Hypothalamus (tissue), 51 donors: Measurements from ENCODE around the gene MYOZ2.

Source experiments
- DNase-seq, 51 donors: peaks; one replicate each; lab custom pipeline; 2025; lab: John Stamatoyannopoulos, UW

The MYOZ2 gene

GRCh38 chr4:119135721-119136121 lies at the start of gene MYOZ2:
MYOZ2 (plus strand) TSS chr4:119135832; CDS start chr4:119136526, 694 bp downstream.
- DNase-seq, result no peak

GRCh38 chr4:119087121-119087520 lies 48.5 kb upstream of the MYOZ2 start:
- DNase-seq, result no peak

- DNase-seq, result no peak
Observed at GRCh38 chr4:119087656-119088055, 48.0 kb upstream of the MYOZ2 start.

GRCh38 chr4:119093042-119093827 lies 42.4 kb upstream of the MYOZ2 start:
- no peak for DNase-seq

- DNase-seq, result no peak
Observed at GRCh38 chr4:119097282-119097900, 38.2 kb upstream of the MYOZ2 start.

- DNase-seq, result no peak
Observed at GRCh38 chr4:119098306-119098705, 37.3 kb upstream of the MYOZ2 start.

GRCh38 chr4:119099227-119099810 lies 36.3 kb upstream of the MYOZ2 start:
- DNase-seq, result no peak

GRCh38 chr4:119100655-119101054 lies 35.0 kb upstream of the MYOZ2 start:
- no peak for DNase-seq

GRCh38 chr4:119103263-119103662 lies 32.4 kb upstream of the MYOZ2 start:
- DNase-seq, result no peak

- no peak for DNase-seq
Observed at GRCh38 chr4:119104644-119105273, 30.9 kb upstream of the MYOZ2 start.

- no peak for DNase-seq
Observed at GRCh38 chr4:119105605-119106004, 30.0 kb upstream of the MYOZ2 start.

GRCh38 chr4:119106036-119107000 lies 29.3 kb upstream of the MYOZ2 start:
- DNase-seq, result no peak

- no peak for DNase-seq
Observed at GRCh38 chr4:119110121-119110520, 25.5 kb upstream of the MYOZ2 start.

GRCh38 chr4:119111296-119111695 lies 24.3 kb upstream of the MYOZ2 start:
- no peak for DNase-seq

GRCh38 chr4:119113033-119113655 lies 22.5 kb upstream of the MYOZ2 start:
- DNase-seq, result no peak

GRCh38 chr4:119116021-119116420 lies 19.6 kb upstream of the MYOZ2 start:
- DNase-seq, result no peak

GRCh38 chr4:119116925-119117900 lies 18.4 kb upstream of the MYOZ2 start:
- DNase-seq, result no peak

GRCh38 chr4:119118397-119118796 lies 17.2 kb upstream of the MYOZ2 start:
- peak in 1 of 51 donors; percentile 6 for DNase-seq

GRCh38 chr4:119124352-119124751 lies 11.3 kb upstream of the MYOZ2 start:
- no peak for DNase-seq
